B cell (primary cell): ENCODE results near the gene AUTS2. TPM values are rescaled to one million over a fixed set of nuclear protein-coding genes. Genes with fewer than 3 reads are reported as not detected.

Source experiments
- ATAC-seq: fragments of 200-7000 bp; cut with Tn5 transposase; one replicate; pipeline ENCODE4 v1.10.0; 2021; ENCODE audit warnings: low read depth, mild to moderate bottlenecking, moderate number of reproducible peaks, moderate library complexity
- CTCF ChIA-PET: fragments of 350-600 bp; sonication (Branson Sonifier 250); formaldehyde crosslinking; loops from one replicate; lab custom pipeline; 2021; ENCODE audit warnings: antibody characterized with exemption, inconsistent platforms; lab: Charles Lee
- POLR2A ChIA-PET: fragments of 350-600 bp; sonication (Branson Sonifier 250); formaldehyde crosslinking; loops from one replicate; lab custom pipeline; 2021; ENCODE audit warnings: antibody characterized with exemption; lab: Charles Lee
- DNase-seq: peaks from one replicate; pipeline ENCODE4 v3.0.0; 2013
- H2AFZ ChIP-seq: 2 replicates; pipeline ENCODE4 v1.6.1; 2012; ENCODE audit warnings: mild to moderate bottlenecking, low read depth, low read length; ENCODE audit not compliant: insufficient read depth, poor library complexity, severe bottlenecking
- H3K27ac ChIP-seq, 2 donors: 1 replicate in 1 of 2; 2 replicates in 1 of 2; pipeline ENCODE4 v1.5.1; 2012 to 2013; ENCODE audit warnings: low read length in 2 of 2, mild to moderate bottlenecking in 2 of 2, moderate library complexity in 1 of 2
- H3K27me3 ChIP-seq, 4 experiments: fragments of 200-600 bp in 1 of 4; sonication (generic) in 1 of 4; replicated peaks in 1 of 4; 1 replicate in 2 of 4; 2 replicates in 2 of 4; pipeline versions ENCODE4 v1.6.1 to v1.7.0; 2013 to 2016; ENCODE audit warnings: low read length in 3 of 4, mild to moderate bottlenecking in 2 of 4, mixed read lengths in 1 of 4, moderate library complexity in 1 of 4; ENCODE audit not compliant: insufficient read depth in 4 of 4, control insufficient read depth in 3 of 4; ENCODE audit errors: control extremely low read depth in 1 of 4
- H3K36me3 ChIP-seq, 2 experiments: replicated peaks in 1 of 2; 1 replicate in 1 of 2; 2 replicates in 1 of 2; pipeline versions ENCODE4 v1.6.1 to v1.7.1; 2013; ENCODE audit warnings: low read length in 1 of 2; ENCODE audit not compliant: insufficient read depth in 2 of 2, control insufficient read depth in 1 of 2; ENCODE audit errors: control extremely low read depth in 1 of 2, extremely low read depth in 1 of 2
- H3K4me1 ChIP-seq, 2 donors: fragments of 200-600 bp in 1 of 2; sonication (generic) in 1 of 2; 1 replicate in 1 of 2; 2 replicates in 1 of 2; pipeline versions ENCODE4 v1.5.1 to v1.6.1; 2013 to 2017; ENCODE audit warnings: low read length in 2 of 2; ENCODE audit not compliant: control insufficient read depth in 2 of 2, insufficient read depth in 2 of 2
- H3K4me2 ChIP-seq: replicated peaks from 2 replicates; pipeline ENCODE3; 2012; ENCODE audit warnings: mild to moderate bottlenecking, low read depth, low read length; ENCODE audit not compliant: poor library complexity, severe bottlenecking
- H3K4me3 ChIP-seq, 5 experiments: fragments of 200-600 bp in 1 of 5; sonication (generic) in 1 of 5; 1 replicate in 3 of 5; 2 replicates in 2 of 5; pipeline versions ENCODE4 v1.5.1 to v1.7.0; 2011 to 2016; ENCODE audit warnings: low read length in 4 of 5, mild to moderate bottlenecking in 4 of 5, low read depth in 2 of 5, control low read depth in 1 of 5, moderate library complexity in 1 of 5; ENCODE audit not compliant: insufficient read depth in 1 of 5; ENCODE audit errors: control extremely low read depth in 1 of 5, extremely low read depth in 1 of 5
- H3K79me2 ChIP-seq: fragments of 200-600 bp; sonication (generic); one replicate; pipeline ENCODE4 v1.6.0; 2016; ENCODE audit warnings: low read length; ENCODE audit not compliant: control insufficient read depth, insufficient read depth
- H3K9ac ChIP-seq: fragments of 200-600 bp; sonication (generic); 2 replicates; pipeline ENCODE4 v1.6.1; 2017; ENCODE audit warnings: mild to moderate bottlenecking, low read length, moderate library complexity
- H3K9me3 ChIP-seq, 3 donors: one replicate each; pipeline versions ENCODE4 v1.6.1 to v1.7.1; 2013; ENCODE audit warnings: low read length in 2 of 3; ENCODE audit not compliant: control insufficient read depth in 2 of 3, insufficient read depth in 1 of 3; ENCODE audit errors: control extremely low read depth in 1 of 3
- H4K20me1 ChIP-seq: 2 replicates; pipeline ENCODE4 v1.6.0; 2012; ENCODE audit warnings: mild to moderate bottlenecking, low read length; ENCODE audit not compliant: insufficient read depth, control insufficient read depth, poor library complexity, severe bottlenecking
- H3K27ac Mint-ChIP-seq: one replicate; pipeline ENCODE4 v1.8.0; 2021; ENCODE audit warnings: mixed read lengths
- H3K27me3 Mint-ChIP-seq: one replicate; pipeline ENCODE4 v1.8.0; 2021; ENCODE audit warnings: mixed read lengths
- H3K4me1 Mint-ChIP-seq: one replicate; pipeline ENCODE4 v1.8.0; 2021; ENCODE audit warnings: mixed read lengths
- H3K4me3 Mint-ChIP-seq: one replicate; pipeline ENCODE4 v1.8.0; 2021; ENCODE audit warnings: mixed read lengths
- H3K9me3 Mint-ChIP-seq: one replicate; pipeline ENCODE4 v1.8.0; 2022; ENCODE audit warnings: mixed read lengths; ENCODE audit not compliant: insufficient read depth
- EZH2 ChIP-seq: IDR thresholded peaks from 2 replicates; pipeline ENCODE4 v1.6.1; 2012; ENCODE audit warnings: borderline replicate concordance, low read depth, mild to moderate bottlenecking, moderate library complexity, low read length; ENCODE audit not compliant: insufficient read depth, poor library complexity, severe bottlenecking
- WGBS: methylation state at CpG from one replicate; pipeline ENCODE4 v1.1.5; 2013; ENCODE audit warnings: missing lambda C conversion rate; ENCODE audit not compliant: insufficient coverage; 5-methylcytosine and 5-hydroxymethylcytosine counted together
- intact Hi-C: fragments of 100-400 bp; cut with micrococcal nuclease; formaldehyde crosslinking; loops from one replicate; pipeline ENCODE4 v1.10.0; 2022
- polyA plus RNA-seq: library from polyadenylated mRNA; depleted of rRNA; stranded (reverse); fragments of >200 nt; gene quantifications from 2 replicates; pipeline ENCODE4 v1.2.3, GENCODE V29; 2012
- total RNA-seq, 2 donors: library from RNA; stranded (reverse); fragments of 120-200 nt in 1 of 2; gene quantifications; 1 replicate in 1 of 2; 2 replicates in 1 of 2; pipeline versions ENCODE4 v1.2.3 to v1.2.4, GENCODE V29; 2013 to 2022
- TF ChIP-seq, protein P1 (sequence below): fragments of 200-600 bp; IDR thresholded peaks from one replicate; pipeline ENCODE4 v1.8.0; 2022; ENCODE audit warnings: antibody characterized with exemption, mild to moderate bottlenecking

AUTS2 gene
- total and polyA plus RNA-seq, 2 donors (not counting 1 experiment from before 2014, with no cell fraction given): 22.3 to 35.0 TPM

DNA sequence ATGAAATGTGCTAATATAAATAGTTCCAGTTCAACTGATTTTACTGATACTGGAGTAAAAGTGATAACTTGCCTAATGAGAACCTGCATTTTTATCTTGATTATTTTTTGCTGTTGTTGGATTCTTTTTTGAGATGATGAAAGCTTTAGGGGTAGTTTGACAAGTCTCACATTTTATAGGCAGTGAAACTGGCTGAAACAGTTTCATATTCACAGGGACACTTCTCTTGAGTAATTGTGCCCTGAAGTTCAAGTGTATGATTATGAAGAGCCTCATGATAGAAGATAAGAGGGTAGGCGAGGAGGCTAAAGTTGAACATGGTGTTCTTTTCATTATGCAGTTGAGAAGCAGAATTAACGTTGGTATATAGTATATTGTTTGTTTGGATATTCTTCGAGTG, 5.1 kb downstream of the AUTS2 start:
- 67% methylated on average over 3 of the region's 3 CpGs for WGBS
- TF ChIP-seq EZH2: no peak
- TF ChIP-seq, protein P1, sequence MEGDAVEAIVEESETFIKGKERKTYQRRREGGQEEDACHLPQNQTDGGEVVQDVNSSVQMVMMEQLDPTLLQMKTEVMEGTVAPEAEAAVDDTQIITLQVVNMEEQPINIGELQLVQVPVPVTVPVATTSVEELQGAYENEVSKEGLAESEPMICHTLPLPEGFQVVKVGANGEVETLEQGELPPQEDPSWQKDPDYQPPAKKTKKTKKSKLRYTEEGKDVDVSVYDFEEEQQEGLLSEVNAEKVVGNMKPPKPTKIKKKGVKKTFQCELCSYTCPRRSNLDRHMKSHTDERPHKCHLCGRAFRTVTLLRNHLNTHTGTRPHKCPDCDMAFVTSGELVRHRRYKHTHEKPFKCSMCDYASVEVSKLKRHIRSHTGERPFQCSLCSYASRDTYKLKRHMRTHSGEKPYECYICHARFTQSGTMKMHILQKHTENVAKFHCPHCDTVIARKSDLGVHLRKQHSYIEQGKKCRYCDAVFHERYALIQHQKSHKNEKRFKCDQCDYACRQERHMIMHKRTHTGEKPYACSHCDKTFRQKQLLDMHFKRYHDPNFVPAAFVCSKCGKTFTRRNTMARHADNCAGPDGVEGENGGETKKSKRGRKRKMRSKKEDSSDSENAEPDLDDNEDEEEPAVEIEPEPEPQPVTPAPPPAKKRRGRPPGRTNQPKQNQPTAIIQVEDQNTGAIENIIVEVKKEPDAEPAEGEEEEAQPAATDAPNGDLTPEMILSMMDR: no peak
- no peak overlapping the region for H3K27ac ChIP-seq

DNA sequence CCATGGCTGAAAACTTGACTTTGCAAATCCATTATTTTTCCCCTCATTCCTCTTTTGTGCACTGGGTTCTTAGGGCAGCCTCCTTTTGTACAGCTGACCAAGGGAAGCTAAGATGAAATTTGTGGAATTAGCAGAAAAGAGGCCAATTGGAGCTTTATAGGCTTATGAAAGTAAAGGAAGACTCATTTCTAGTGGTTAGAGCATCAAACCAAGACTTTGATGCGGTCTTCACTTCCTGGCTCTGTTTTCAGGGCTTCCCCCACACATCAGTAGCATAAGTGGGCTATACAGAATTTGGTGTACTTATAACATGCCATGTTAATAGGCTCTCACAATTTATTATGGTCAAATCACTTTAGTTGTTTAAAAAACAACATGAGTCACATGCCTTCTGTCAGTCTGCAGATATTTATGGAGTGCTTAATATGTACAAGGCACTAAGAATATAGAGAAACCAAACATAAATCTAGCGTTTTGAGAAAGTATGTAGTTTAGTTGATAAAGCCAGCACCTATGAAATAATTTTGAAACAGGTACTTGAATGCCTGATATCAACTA, 5.7 kb downstream of the AUTS2 start:
- intact Hi-C loops: loop anchor here (5.0 to 10.0 kb wide), 2 partner anchors 51 to 133 kb away; no protein-coding TSS in a partner anchor
- Histone ChIP-seq H3K79me2 (peaks cover 16% of the 10 kb centered on the region), H3K36me3 (no peaks in the 10 kb centered on the region), H3K9me3 (no peaks in the 10 kb centered on the region), H2AFZ (no peak overlapping the region), H3K27me3 (peaks cover 0 to 6% (median 1%) of the 10 kb centered on the region in 4 experiments), H3K4me1 (peaks cover 26 to 29% of the 10 kb centered on the region in 2 donors), H3K4me2 (peak overlapping the region; percentile 19), H3K9ac (no peak overlapping the region), H3K4me3 (no peak overlapping the region), H3K27ac (no peak overlapping the region), H4K20me1 (no peaks in the 10 kb centered on the region)
- ChIA-PET CTCF (no interaction called here), POLR2A (no interaction called here)
- Mint-ChIP-seq H3K4me1 (peaks cover 10% of the 10 kb centered on the region), H3K27me3 (peaks cover 9% of the 10 kb centered on the region), H3K4me3 (no peak overlapping the region), H3K27ac (no peak overlapping the region), H3K9me3 (no peaks in the 10 kb centered on the region)
- no peak for ATAC-seq
- no CpG with 5 or more reads among the region's 2 CpGs for WGBS
- no peak for TF ChIP-seq EZH2
- TF ChIP-seq, protein P1: no peak
- peak; percentile 33 for DNase-seq

More for the DNA sequence above, 5.1 kb downstream of the AUTS2 start:
- H3K9ac ChIP-seq: no peak overlapping the region
- no peaks in the 10 kb centered on the region for H3K36me3 ChIP-seq
- H3K4me3 Mint-ChIP-seq: no peak overlapping the region
- DNase-seq: no peak
- POLR2A ChIA-PET: no interaction called here
- no peak for ATAC-seq
- intact Hi-C loops: loop anchor here (5.0 to 10.0 kb wide), 2 partner anchors 51 to 134 kb away; no protein-coding TSS in a partner anchor
- H4K20me1 ChIP-seq: no peaks in the 10 kb centered on the region
- peaks cover 26 to 32% of the 10 kb centered on the region in 2 donors for H3K4me1 ChIP-seq
- peaks cover 0 to 6% (median 1%) of the 10 kb centered on the region in 4 experiments for H3K27me3 ChIP-seq
- peak overlapping the region; percentile 19 for H3K4me2 ChIP-seq
- no peak overlapping the region for H2AFZ ChIP-seq
- H3K79me2 ChIP-seq: peaks cover 16% of the 10 kb centered on the region
- H3K9me3 Mint-ChIP-seq: no peaks in the 10 kb centered on the region
- no peak overlapping the region for H3K27ac Mint-ChIP-seq
- H3K4me1 Mint-ChIP-seq: peaks cover 10% of the 10 kb centered on the region
- no peaks in the 10 kb centered on the region for H3K9me3 ChIP-seq
- no peak overlapping the region for H3K4me3 ChIP-seq
- peaks cover 9% of the 10 kb centered on the region for H3K27me3 Mint-ChIP-seq
- CTCF ChIA-PET: no interaction called here
